Stimulated activated CD4-positive, alpha-beta T cell treated with anti-CD3 and anti-CD28 coated beads, Interleukin-4, amount 100 ng/mL, for 4 hours (primary cell): ENCODE measurements around the gene PPP1R37.

Source experiments
- DNase-seq, 2 experiments: peaks; one replicate each; pipeline ENCODE4 v3.0.0-alpha.2; 2020

The PPP1R37 gene

DNA sequence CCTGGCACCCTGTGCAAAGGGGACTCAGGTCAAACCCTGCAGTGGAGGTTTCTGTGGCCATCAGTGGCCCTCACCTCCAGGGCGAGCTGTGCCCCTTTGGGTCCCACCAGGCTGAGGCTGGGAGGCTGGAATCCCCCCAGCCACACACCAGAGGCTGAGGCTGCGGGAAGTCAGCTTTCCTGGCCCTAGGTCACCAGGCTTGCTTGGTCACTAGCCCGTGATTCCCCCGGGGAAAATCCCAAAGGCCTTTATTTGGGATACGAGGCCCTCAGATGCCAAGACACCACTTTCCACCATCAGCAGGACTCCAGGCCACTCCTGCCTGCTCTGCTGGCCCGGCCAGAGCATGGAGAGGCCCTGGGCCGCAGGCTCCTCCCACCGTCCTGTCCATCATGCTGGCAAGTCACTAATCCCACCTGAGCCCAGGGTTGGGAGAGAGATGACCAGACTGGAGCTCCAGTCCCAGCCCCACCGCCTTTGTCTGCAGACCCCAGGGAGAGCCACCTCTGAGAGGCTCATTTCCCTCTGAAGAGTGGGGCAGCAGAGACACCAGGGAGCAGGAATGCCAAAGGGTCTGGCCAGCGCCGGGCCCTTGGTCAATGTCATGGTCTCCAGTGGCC is 63.1 kb downstream of the PPP1R37 start:
- DNase-seq = no peak

DNA sequence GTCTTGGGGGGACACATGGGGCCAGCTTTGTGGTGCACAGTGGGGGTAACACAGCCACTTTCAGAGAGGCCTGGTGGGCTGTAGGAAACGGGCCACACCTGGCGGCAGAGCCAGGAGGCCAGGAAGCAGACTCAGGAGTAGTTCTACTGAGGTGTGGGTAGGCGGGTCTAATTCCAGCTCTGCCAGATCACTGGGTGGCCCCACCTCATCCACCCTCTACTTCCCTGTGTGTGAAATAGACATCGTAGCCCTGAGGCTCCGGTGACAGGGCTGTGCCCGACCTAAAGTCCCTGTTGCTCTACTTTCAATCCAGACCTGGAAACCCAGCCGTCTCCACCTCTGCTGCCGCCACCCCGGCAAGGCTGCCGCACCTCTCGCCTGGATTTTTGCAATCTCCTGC is 63.8 kb downstream of the PPP1R37 start:
- DNase-seq = no peak

DNA sequence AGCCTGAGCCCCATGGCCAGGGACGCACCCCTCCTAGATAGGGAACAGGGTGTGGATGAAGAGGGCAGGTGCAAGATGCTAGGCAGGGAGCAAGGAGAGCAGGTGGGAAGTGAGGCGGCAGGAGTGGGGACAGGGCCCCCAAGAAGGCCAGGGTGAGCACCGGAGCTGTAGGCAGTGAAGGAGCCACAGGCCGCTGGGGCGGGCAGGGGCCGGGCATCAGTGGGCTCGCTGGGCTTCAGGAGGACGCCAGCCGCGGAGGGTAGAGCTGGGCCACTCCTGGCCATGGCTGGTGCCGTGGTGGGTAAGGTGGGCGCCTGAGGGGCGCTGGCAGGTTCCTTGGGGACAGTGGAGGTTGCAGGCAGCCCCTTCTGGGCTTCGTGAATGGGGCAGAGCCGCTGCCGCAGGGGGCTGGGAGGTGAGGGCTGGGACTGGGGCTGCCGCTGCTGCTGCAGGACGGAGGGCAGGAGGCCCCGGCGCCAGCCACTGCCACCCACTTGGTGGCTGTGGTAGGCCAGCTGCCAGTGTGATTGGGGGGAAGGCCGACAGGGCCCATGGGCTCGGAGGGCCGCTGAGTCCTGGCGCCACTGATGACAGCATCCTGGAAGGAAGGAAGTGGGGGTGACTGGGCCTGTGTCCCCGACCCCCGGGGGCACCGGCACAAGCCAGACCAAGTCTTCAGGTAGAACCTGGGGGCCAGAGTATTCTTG is 65.7 kb downstream of the PPP1R37 start:
- DNase-seq = no peak

DNA sequence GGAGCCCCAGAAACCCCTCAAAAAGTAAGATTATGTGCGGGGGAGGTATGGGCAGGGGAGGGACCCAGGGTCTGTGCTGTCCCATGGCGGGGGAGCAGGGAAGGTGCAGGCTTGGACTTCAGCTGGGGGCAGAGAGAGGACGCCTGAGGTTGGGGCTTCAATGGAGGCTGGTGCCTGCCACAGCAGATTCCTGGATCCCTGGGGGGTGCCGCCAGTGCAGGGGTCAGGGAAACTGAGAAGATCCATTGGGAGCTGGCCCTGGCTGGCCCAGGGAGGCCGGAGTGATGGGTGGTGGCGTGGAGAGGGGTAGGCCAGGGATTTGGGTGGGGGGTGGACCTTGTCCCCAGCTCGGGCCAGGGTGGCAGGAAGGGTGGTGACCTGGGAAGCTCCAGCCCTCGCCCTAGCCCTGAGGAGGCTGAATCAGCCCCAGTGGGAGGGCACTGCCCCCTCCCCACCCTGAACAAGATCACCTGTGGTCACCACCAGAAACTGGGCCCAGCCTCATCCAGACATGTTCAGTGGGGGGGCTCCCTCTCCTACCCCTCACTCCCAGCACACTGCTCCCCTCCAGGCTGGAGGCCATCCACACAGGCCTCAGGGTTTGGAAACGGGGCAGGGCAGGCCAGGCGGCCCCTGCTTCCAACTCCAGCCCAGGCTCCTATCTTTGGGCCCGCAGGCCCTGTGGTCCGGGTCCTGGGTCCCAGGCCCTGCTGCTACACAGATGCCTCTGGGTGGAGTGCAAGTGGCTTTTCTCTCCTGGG is 66.4 kb downstream of the PPP1R37 start:
- no peak for DNase-seq

DNA sequence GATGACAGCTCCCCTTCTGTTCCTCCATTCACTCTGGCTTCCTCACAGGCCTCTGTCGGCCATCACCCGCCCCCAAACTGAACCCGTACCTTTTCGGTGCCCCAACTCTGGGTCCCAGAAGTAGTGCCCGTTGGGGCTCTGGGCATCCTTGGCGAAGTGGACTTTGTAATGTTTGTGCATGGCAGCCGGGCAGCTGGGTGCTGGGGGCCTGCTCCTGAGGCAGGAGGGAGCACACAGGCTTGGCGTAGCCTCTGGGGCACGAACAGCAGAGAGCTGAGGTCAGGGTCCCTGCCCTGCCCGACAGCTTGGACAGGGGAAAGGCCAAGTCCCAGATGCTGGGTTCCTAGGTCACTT is 67.0 kb downstream of the PPP1R37 start:
- no peak for DNase-seq

DNA sequence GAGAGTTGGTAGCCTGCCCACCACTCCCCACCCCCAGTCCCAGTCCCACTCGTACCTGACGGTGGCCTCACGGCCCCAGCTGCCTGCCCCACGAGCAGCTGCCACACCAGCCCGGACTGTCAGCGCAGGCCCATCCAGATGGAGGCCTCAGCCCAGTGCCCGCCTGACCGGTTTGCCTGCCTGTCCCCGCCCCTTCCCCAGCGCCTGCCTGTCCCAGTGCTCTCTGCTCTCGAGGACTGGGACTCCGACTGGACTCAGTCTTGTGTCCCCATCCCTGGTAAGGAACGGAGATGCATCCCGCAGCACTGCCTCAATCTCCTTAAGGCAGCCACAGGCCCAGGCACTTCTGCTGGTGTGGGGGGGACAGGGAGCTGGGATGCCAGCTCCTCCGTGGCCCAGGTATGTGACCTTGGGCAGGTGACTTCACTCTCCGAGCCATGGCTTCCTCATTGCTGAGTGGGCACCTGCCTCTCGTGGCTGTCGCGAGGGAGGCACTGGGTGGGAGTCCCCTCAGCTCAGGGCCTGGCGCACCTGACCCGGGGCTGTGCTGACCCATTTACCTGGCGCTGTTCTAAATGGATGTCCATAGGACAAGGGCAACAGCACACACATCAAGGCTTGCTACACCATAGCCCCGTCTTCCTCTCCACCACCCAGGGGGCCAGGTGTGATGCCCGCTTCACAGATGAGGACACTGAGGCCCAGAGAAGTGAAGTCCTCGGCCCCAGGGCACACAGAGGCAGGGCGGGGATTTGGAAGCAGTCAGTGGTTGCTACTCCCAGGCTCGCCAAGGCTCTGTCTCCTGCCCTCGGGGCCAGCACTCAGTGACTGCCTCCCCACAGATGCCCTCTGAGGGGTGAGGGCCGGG is 68.1 kb downstream of the PPP1R37 start, which contains the start of gene NKPD1:
NKPD1 (minus strand) TSS at position 113 of the 868 bp plus-strand sequence. CDS start 832 bp downstream, outside the sequence.
- DNase-seq = no peak

DNA sequence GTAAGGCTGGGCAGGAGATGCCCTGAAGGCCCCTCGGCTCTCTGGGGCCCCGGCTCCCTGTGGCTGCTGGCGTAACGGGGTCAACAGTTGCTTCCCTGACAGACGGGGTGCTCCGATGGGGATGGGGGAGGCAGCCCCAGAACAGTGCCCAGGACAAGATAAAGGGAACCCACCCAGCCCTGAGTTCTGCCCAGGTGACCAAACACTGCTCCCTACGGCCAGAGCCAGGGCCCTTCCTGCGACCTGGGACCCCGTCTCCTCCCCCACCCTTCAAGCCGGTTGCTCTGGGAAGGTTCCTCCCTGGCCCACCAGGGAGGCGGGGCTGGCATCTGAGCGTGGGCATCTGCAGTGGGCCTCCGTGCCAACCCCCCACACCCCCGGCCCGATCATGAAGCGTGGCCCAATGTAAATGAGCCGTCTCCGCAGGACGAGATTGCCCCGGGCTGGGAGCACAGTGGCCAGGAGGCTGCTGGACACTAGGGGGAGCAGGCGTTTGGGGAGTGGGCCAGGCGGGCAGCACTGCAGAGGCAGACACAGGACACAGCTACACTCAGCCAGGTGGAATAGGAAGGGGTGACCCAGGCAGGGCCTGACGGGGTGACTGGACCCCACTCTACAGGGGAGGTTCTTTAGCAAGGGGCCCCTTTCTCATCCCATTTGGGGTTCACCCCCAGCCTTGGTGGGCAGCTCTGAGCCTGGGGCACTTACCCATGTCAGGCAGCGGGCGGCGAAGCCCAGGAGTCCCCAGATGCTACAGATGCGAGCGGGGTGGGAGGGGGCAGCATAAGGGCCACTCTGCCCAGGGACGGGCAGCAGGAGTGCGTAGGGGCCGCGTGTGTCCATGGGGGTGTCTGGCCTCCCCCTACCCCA is 69.0 kb downstream of the PPP1R37 start:
- DNase-seq = no peak

DNA sequence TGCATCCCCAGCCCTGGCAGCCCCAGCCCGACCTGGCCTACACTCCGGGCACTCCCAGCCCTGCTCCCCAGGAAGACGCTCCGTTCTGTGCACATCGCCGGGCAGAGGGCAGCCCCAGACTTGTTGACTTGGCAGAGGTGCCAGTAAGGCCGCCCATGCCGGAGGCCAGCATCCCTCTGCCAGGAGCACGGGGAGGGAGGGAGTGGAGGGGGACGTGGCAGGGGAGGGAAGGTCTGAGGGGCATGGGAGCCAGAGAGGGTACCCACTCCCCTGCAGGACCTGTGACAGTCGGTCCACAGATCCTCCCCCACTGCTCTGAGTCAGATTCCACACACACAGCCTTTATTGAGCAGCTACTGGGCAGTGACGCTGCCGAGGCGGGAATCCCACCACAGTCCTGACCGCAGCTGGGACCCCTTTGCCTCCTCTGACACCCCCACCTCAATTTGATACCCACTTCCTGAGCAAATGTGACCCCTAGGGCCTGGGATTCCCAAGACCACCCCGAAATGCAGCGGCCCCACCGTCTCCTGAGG is 69.7 kb downstream of the PPP1R37 start:
- no peak for DNase-seq

DNA sequence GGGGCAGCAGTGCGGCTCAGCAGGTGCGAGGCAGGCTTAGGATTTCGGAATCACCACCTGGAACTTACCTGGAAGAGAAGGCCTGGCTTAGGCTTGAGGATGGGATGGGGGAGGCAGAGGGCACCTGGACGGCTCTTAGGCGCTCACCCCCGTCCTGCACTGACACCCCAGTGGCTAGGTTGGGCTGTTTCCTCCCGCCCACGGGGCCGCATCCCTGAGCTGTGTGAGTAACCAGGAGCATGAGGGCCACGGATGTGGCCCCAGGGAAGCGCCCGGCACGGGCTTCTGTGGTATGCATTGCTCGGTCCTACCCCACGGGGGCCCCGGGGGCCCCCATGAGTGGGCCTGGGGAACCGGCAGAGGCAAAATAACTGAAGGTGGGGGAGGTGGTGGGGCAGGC is 70.2 kb downstream of the PPP1R37 start:
- DNase-seq = no peak

DNA sequence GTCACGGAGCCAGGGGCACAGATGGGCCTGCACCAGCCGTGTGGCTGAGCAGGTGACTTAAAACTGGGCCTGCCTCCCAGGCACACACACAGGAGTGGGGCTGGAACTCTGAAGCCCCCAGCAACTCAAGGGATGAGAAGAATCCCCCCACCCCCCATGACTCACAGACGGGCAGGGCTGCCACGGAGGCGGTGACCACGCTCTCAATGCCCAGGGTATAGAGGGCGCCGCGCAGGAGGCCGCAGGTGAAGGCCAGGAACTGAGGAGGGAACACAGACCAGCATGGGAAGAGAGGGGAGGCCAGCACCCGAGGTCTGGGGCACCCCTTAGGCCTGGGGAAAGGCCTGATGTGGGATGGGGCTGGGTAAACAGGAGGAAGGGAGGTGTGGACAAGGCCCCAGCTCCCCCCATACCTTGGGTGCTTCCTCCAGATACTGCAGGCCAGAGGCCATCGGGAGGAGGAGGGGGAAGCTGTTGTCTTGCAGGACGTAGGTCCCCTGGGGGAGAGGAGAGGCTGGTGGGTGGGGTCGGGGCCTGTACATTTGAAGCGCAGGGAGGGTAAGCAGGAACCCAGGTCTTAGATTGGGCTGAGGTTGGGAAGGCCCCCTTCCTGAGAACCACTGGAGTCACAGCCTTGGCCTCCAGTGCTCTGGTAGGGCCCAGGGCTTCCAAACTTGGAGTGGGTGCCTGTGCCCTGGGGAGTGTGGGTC is 70.9 kb downstream of the PPP1R37 start:
- DNase-seq = no peak

DNA sequence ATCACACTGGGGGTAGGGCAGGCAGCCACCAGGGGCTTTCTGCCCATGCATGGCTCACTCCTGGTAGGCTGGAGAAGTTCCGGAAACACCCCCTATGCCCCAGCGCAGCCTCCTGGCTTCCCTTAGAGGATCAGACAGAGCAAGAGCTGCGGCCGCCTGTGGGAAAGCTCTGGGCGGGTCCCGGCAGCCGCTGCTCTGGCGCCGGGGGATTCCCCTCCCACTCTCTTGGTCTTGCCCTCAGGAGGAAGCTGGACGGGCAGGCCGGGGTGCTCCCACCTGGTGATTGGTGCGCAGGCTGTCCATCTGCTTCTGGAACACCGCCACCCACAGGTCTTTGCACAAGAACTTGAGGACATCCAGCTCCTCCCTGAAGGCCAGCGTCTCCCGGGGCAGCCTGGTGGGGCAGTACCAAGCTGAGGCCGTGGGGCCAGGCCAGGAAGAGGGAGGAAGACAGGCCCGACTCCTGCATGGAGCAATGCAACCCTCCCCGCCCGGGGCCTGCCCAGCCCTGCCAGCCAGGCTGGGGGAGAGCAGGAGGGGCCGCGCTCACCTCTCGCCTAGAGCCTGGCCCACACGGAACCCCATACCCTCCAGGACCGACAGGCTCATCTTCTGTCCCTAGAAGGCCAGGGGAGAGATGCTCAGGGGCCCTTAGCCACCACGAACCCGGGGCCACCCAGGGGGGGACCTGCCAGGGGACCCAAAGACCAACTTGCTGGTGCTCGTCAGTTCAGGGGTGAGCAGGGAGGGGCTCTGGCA is 71.8 kb downstream of the PPP1R37 start:
- peak; percentile 43 to 48 for DNase-seq

DNA sequence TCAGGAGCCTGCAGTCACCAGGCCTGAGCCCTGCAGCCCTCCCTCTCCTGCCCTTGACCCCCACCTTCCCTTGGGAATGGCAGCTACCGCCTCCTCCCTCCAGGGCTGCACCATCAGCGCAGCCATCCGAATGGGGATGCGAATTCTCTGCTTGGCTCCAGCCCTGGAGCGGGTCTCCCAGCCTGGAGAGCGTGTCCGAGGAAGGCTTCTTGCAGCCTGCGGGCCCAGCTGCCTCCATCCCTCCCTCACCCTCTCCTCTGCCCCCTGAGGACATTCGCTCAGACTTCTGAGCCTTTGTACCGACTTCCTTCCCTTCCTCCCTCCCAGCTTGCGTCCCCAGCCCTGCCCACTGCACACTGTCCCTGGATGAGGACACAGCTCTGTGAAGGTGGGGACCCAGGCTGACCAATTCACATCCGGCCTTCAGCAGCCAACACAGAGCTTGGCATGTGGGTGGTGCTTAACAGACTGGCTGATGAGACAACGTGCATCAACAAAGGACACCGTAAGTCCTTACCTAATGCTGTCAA is 73.8 kb downstream of the PPP1R37 start:
- no peak for DNase-seq

DNA sequence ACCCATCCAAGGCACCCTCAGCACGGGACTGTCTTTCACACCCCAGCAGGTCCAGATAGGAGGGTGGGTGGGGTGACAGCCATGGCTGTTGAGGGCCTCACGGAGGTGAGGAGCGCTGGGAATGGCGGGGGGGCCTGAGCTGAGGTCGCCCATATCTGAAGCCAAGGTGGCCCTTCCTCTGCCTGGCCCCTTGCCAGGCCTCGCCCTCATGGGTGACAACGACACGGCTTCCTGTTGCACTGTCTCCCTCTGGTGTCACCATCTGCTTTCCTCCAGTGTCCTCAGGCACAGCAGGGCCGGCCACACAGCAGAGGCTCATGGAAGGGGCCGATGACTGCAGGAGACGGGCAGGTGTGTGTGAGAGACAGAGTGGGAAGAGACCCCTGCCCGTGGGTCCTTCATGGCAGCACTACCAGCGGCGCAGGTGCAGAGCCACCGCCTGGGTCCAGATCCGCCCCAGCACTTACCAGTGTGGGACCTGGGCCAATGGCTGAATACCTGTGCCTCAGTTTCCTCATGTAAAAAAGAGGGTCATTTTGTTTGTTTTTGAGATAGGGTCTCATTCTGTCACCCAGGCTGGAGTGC is 75.9 kb downstream of the PPP1R37 start:
- no peak for DNase-seq

DNA sequence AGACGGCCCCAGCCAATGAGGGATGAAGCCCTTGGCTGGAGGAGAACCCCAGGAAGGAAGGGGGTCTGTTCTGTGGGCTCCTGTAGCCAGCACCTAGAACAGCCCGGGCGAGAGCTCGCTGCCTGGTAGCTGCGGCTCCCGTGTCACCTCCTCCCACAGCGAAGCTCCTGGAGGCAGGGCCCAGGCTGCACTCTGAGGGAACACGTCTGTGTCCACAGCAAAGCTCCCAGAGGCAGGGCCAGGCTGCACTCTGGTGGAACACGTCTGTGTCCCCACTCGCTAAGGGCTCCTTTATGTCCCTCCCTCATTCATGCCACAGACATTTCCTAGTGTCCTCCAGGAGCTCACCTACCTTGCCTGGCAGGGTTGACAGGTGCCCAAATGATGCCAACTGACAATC is 76.6 kb downstream of the PPP1R37 start:
- DNase-seq = no peak

DNA sequence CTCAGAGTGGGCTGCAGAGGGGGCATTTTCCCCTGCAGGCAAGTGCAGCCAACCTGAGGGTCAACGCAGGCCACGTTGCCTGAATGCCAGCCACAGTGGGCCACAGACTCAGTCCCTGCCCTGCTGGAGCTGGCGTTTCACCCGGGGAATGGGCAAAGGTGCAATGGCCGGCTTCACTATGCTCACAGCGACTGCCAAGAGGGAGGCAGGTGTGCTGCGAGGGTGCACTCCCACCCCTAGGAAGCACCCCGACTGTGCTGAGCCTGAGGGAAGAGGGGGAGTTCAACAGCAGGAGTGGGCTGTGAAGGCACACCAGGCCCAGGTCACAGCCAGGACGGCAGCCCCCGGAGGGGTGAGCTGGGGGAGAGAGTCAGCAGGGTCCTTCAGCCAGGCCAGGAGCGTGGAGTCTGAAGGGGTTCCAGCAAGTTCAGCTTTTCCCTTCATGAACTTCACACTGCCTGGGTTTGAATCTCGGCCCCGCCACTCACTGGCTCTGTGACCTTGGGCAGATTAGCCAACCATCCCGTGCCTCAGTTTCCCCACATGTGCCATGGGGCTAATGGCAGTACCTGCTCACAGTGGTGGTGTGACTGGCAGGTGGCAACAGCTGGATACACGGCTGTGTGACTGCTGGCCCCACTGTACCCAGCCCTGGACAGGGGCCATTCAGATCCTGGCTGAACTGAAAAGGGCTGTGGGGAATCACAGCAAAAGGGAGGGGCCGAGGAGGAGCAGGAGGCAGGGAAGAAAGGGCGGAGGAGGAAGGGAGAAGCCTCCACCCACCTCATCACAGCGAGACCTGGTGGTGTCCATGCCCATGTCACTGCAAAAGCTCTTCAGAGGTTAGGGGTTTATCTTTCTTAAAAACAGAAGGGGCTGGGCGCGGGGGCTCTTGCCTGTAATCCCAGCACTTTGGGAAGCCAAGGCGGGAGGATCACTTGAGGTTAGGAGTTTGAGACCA is 77.4 kb downstream of the PPP1R37 start:
- DNase-seq = no peak

DNA sequence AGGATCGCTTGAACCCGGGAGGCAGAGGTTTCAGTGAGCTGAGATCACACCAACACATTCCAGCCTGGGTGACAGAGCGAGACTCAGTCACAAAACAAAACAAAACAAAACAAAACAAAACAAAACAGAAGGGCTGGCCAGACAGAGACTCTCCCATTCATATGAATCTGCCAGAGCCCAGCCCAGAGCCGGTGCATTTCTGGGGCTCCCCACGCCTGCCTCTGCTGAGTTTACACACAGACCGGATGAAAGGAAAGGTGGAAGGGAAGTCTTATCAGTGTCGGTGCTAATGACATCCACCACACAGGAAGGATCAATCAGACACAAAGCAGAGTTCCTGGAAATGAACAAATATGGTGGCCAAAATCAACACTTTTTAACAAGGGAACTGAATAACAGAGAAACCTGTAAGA is 78.2 kb downstream of the PPP1R37 start:
- peak in 1 of 2 experiments; percentile 24 for DNase-seq

DNA sequence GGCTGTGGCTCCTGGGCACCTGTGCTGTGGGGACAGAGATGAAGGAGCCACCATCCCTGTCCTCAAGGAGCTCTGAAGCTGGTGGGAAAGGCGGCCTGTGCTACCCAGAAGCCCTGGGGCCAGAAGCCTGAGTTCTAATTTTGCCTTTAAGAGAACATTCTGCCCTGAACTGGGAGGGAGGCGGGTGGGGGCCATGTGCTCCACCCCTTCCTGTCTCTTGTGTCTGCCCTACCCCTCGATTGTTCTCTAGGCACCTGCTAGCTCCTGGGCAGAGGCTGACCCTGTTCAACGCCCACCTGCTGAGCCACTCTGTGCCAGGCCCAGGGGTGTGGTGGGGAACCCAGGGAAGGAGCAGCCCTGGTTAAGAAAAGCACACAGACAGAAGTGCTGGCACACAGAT is 79.2 kb downstream of the PPP1R37 start:
- DNase-seq = peak in 1 of 2 experiments; percentile 23

DNA sequence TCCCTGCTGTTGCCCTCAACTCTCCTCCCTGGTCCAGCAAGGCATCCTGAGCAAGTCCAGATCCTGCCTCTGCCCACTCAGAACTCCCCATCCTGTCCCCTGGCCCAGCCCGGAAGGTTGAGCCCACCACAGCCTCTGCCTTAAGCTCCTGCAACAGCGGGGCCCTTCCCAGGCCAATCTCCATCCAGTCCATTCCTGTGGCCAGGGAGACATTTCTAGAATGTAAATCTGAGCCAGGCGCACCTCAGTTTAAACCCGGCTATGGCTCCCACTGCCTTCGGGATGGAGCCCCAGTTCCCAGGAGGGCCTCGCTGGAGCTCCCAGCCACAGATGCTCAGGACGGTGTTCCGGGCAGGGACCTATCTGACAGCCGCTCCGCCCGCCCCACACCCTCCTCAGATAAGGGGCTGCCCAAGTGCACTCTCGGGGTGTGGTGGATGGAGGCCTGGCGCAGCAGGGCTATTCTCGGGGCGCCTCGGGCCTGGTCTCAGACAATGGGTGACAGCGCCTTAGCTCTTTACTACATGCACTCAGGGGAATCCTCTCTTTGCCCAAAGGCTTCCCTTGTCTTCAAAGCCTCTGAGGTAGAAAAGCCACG is 79.7 kb downstream of the PPP1R37 start:
- DNase-seq = no peak
